Astrocyte of the cerebellum (primary cell): ENCODE results near the gene NLGN4X.

ENCODE experiments used
- DNase-seq: peaks from one replicate; pipeline ENCODE4 v3.0.0-alpha.2; 2011; ENCODE audit warnings: low read depth
- H3K4me3 ChIP-seq: 2 replicates; pipeline ENCODE4 v1.5.1; 2011; ENCODE audit warnings: mild to moderate bottlenecking, low read depth, low read length, moderate library complexity
- in situ Hi-C: cut with HindIII; loops from 2 replicates; pipeline ENCODE4 v1.10.0; 2017; ENCODE audit warnings: low sequenced_read_pairs
- TF ChIP-seq, protein P1 (sequence below): IDR thresholded peaks from 2 replicates; pipeline ENCODE4 v1.5.1; 2012; ENCODE audit warnings: low read length, low read depth, moderate library complexity, mild to moderate bottlenecking; ENCODE audit errors: missing control alignments

NLGN4X gene

DNA sequence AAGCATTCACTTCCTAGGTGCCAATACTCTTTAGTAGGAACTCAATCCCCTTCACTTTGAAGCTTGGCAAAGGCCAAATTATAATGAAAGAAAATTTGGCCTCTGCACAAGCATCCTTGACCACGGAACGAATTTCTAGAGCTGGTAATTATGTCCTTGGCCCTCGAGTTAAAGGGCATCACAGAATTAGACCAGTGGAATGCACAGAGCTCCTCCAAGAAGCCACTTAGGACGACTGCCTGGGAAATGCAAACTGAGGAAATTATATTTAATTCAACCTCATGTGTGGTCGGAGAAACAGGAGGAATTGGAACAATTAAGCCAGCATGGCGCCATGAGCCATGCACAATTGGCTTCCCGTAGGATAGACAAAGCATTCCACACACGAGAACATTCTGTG is 59.3 kb downstream of the NLGN4X start:
- peak; percentile 44 for DNase-seq
- TF ChIP-seq, protein P1, sequence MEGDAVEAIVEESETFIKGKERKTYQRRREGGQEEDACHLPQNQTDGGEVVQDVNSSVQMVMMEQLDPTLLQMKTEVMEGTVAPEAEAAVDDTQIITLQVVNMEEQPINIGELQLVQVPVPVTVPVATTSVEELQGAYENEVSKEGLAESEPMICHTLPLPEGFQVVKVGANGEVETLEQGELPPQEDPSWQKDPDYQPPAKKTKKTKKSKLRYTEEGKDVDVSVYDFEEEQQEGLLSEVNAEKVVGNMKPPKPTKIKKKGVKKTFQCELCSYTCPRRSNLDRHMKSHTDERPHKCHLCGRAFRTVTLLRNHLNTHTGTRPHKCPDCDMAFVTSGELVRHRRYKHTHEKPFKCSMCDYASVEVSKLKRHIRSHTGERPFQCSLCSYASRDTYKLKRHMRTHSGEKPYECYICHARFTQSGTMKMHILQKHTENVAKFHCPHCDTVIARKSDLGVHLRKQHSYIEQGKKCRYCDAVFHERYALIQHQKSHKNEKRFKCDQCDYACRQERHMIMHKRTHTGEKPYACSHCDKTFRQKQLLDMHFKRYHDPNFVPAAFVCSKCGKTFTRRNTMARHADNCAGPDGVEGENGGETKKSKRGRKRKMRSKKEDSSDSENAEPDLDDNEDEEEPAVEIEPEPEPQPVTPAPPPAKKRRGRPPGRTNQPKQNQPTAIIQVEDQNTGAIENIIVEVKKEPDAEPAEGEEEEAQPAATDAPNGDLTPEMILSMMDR: no peak
- no peak overlapping the region for H3K4me3 ChIP-seq
- in situ Hi-C loops: no loop called here

DNA sequence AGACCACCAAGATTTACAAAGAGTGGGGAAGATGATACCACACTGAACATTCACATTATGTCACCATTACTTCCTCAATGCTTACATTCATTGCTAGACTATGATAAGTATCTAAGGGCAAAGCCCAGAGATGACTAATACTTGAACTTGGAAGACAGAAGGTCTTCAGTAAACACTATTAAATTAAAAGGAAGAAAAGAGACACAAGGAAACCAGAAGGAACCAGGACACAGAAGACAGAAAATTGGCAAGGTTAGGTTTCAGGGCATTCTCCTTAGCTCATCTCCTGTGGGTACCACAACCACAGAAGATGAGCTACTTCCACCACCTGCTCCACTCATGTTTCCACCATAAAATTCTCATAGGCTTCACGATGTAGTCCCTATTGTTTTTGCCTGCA is 64.9 kb downstream of the NLGN4X start:
- TF ChIP-seq, protein P1: no peak
- in situ Hi-C loops: no loop called here
- no peak for DNase-seq
- no peak overlapping the region for H3K4me3 ChIP-seq

DNA sequence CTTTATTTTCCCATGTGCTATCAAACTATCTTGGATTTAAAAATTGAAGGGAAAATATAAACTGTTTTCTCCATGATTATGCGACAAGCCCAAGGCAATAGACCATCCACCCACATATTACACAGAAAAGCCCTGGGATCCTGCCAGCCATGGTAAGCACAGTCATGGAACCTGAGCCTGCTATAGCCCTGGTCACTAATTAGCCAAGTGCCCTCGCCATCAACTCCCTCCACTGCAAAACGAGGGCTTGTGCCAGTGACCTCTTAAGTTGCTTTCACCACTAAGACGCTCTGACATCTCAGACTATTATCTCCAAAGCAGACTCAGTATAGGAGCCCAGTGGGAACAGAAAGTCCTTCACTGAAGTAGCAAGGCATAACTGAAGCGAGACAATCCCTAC is 69.2 kb downstream of the NLGN4X start:
- TF ChIP-seq, protein P1: no peak
- no peak overlapping the region for H3K4me3 ChIP-seq
- no peak for DNase-seq
- in situ Hi-C loops: no loop called here

DNA sequence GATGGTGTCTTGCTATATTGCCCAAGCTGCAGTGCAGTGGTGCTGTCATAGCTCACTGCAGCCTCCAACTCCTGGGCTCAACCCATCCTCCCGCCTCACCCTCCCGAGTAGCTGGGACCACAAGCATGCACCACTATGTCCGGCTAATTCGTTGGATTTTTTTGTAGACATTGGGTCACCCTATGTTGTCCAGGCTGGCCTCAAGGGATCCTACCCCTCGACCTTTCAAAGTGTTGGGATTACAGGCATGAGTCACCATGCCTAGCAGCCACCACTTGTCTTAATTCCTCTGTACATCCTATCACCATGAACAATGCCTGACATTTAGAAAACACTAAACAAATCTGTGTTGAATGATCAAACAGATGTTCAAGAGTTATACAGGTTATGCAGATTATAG is 76.7 kb downstream of the NLGN4X start:
- H3K4me3 ChIP-seq: no peak overlapping the region
- TF ChIP-seq, protein P1: no peak
- DNase-seq: no peak
- in situ Hi-C loops: no loop called here

DNA sequence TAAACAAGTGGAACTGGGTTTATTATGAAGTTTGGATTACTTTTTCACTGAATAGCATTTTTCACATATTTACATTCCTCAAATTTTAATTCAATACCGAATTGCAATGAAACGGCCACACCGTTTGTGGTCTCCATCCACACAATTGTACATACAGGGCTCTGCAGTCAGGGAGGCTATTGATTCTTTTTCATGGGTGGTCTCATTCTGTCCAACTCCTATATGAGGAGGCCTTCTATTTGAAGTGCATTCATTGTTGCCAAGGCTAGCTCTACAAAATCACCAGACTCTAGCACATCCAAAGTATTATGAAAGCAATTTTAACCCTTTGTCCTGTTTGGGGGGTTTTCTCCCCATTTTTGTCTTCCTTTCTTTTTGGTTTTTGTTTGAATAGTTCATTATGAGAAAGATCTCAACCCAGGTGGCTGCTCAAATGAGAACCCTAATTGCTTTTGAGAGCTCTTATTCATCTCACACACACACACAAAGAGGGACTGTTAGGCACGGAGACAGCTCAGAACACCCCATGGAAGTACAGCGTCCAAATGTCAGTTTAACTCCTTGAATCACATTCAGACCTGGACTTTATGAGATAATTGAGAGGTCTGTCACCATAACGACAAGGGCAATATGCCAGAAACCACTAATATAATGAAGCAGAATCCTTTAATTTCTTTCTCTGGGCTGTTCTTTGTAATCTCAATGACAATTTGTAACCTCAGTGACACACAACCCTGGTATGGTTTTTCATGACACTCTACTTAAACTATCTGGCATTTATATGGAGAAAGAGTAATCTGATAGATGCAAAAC is 79.4 kb downstream of the NLGN4X start:
- no peak overlapping the region for H3K4me3 ChIP-seq
- TF ChIP-seq, protein P1: no peak
- DNase-seq: no peak
- in situ Hi-C loops: no loop called here

DNA sequence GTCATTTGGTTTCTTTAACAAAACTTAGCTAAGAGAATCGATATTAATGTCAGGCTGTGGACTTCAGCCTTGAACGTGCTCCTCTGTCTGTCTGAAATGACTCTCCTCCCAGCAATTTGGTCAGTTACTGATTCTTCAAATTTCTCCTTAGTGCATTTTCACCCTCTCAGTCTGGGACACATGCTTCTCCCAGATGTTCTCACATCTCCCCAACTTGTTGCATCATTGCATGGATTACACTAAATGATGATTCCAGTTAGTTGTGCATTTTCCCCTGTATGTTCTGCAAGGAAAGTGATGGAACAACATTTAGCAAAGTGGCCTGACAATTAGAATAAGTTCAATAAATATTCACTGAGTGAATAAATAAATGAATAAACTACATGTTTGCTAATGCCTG is 94.4 kb downstream of the NLGN4X start:
- TF ChIP-seq, protein P1: no peak
- DNase-seq: no peak
- no peak overlapping the region for H3K4me3 ChIP-seq
- in situ Hi-C loops: no loop called here
